HG02885 (cell line): ENCODE data around the gene PIK3CG.
"Not testable (repeated sequence)": the region's sequence is repeated elsewhere in the genome, so short reads cannot be mapped to it uniquely, and the experiment has no call there.

ENCODE experiments used
- ATAC-seq: cut with Tn5 transposase; IDR thresholded peaks from one replicate; pipeline ENCODE4 v1.9.1; 2021; ENCODE audit warnings: mild to moderate bottlenecking; ENCODE audit not compliant: unreplicated experiment, poor library complexity

PIK3CG gene

DNA sequence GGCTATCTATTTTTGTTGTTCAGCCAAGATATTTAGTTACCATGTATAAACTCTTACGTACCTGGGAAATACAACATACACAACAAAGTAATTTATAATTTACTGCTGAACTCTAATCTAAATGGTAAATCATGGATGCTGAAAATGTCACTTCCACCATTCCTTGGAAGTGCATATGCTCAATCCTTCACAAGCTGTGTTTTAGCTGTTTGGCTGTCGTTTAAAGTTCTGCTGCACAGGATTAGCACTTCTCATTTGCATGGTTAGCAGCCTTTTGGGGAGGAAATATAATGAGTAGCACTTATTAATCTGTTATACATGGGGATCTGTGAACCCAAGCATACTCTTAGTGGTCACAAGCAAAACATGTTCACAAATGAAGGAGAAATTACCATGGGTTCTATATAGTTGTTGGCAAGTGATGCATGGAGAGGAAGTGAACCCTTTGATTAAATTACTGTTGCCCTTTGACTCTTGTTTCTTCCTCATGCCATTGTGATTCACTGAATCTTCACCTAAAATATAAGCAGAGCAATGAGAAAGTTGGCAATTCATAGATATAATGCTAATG lies 18.5 kb downstream of the PIK3CG start:
- no peak for ATAC-seq

DNA sequence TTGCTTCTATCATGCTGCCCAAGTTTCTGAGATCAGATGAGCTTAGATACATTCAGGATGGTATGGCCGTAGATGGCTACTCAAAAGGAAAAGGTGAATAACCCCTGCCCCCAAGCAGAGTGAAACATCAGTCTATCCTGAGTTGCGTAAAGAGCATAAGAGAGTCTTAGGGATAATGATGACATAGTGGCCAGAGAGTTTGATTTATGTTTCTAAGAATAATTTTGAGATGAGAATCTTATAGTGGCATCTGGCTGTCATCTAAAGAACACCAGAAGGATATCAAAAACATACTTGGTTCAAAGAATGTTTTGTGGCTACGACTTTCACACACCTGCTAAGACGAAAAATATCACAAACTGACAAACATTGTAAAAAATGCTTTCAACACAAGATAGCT lies 20.6 kb downstream of the PIK3CG start:
- no peak for ATAC-seq

DNA sequence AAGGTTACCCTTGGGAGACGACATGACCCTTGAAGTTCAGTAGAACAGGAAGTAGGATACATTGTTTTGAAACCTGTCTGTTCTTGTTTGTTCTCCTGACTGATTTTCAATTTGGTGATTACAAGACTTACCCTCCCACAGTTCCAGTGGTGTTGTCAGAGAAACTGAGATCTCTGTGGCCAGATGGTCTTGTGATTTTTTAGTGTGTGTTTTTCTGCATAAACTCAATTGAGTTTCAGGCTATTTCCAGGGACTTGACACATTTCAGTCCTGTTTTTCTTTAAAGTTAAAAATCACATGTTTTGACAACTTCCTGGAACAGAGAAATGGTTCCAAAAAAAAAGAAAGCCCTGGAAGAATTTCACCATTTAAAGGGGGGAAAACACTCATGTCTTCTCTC lies 22.3 kb downstream of the PIK3CG start:
- peak; percentile 79 for ATAC-seq

DNA sequence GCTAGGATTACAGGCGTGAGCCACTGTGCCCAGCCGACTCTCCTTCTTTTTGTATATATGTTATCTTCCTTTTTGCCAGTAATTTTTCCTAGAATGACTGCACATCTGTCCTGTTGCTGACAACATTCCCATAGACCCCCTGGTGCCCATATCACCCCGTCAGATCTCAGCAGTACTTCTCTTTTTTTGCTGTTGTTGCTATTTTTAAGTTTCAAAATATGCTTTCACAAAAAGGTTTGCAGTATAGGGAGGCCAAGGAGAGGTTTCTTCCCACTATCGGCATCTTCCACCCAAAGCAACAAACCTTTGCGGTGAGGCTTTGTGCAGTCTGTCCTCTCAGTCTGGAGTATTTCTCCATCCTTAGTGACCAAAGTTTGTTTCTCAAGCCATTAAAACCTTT lies 23.1 kb downstream of the PIK3CG start:
- no peak for ATAC-seq

DNA sequence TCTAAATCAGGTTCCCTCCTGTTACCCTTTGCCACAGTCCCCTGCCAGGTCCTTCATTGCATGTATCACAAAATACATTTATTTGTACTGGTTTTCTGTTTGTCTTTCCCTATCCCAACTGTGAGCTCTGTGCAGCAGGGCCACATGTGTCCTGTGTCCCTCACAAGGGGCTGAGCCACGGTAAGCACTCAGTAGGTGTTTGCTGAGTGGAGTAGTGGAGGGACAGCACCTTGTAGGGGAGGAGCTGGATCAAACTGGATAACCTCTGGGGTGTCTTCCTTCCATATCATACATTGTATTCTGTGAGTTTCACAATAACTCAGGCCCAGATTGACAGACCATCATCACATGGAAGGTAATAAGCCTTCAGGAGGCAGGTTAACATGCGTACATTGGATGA lies 25.9 kb downstream of the PIK3CG start:
- ATAC-seq: no peak

DNA sequence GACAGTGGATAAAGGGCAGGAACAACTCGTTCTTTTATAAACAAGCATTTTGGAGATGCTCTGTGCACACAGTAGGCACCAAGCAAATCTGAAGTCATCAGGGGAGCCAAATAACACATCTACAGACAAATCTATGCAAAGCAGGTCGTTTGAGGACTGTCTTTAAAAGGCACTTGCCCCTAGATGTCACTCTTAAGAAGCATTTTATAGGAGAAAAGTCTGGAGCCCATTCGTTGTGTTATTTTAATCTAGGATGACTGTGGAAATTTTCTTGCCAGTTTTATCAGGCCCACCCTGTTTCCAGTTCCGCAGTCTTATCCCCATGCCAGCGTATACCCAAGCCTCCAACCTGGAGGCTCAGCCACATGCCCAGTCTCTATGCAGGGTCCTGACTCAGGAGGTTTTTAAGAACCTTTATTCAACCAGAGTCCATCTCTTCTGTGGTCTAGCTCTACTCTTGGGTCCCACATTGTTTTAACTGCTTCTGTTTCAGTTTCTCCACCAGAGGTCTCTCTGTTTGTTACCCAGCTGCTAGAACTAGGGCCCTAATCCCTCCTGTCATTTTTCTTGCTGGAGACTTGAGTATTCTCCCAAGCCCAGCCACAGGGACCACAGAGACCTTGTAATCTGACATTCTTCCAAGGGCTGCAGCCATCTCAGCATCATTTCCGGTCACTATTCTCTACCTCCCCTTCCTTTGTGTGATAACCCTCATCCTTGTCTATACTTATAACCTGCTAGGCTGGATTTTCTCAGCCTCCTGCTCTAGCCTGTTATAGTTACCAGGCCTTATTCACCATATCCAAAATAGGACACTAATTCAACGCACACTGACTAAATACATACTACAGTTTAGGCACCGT lies 26.7 kb downstream of the PIK3CG start:
- ATAC-seq: no peak

DNA sequence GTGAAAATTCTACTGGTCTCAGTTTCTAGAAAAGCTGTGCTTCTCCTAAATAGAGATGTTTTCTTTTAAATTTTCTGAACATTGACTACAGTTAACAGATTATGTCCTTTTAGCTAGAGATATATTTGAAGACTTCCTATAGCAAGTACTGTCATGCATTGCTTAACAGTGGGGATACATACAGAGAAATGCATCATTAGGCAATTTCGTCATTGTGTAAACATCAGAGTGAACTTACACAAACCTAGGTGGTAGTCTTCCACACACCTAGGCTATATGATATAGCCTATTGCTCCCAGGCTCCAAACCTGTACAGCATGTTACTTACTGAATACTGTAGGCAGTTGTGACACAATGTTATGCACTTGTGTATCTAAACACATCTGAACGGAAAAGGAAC lies 28.5 kb downstream of the PIK3CG start:
- no peak for ATAC-seq

DNA sequence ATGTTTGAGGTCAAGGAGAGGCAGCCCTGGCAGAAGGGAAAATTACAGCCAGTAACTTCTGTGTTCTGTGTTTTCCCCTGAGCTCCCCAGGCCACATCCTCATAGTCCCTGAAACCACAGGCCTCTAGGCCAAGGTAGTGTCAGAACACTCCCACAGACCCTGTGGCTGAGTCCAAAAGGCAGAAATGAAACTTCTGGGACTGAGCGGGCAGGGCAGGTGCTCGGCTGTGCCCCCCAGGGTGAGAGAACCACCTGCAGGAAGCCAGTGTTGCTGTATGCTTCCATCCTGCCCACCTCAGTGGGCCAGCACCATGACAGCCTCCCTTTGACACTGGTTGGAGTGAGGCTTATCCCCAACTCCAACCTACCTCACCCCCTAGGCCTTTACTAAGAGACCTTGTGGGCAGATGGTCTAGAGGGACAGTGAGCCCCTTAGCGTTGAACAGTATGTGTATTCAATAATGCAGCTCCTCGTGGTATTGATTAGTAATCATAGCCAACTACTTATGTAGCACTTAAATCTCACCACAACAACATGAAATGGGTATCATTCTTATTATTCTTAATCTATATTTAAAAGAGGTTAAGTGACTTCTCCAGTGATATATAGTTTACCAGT lies 30.3 kb downstream of the PIK3CG start:
- peak; percentile 94 for ATAC-seq

DNA sequence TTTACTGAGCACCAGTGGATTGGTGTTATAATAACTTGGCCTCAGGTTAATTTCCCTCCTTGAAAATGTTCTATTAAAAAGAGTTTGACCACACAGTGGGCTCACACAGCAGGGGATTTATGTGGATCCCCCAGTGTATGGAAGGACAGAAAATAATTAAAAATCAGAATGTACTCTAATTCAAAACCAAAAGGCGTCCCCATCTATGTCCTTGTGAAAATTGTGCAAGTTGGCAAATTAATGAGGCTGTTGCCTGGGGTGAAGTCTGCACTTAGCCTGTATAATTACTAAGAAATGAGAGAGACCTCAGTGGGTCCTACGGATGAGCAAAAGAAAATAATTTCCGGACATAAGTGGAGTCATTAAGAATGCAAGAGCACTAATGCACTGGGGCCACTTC lies 31.1 kb downstream of the PIK3CG start:
- ATAC-seq: no peak

DNA sequence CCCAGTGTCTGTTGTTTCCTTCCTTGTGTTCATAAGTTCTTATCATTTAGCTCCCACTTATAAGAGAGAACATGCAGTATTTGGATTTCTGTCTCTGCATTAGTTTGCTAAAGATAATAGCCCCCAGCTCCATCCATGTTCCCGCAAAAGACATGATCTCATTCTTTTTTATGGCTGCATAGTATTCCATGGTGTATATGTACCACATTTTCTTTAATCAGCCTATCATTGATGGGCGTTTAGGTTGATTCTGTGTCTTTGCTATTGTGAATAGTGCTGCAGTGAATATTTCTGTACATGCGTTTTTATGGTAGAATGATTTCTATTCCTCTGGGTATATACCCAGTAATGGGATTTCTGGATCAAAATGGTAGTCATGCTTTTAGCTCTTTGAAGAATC lies 32.5 kb downstream of the PIK3CG start:
- ATAC-seq: not testable (repeated sequence)

DNA sequence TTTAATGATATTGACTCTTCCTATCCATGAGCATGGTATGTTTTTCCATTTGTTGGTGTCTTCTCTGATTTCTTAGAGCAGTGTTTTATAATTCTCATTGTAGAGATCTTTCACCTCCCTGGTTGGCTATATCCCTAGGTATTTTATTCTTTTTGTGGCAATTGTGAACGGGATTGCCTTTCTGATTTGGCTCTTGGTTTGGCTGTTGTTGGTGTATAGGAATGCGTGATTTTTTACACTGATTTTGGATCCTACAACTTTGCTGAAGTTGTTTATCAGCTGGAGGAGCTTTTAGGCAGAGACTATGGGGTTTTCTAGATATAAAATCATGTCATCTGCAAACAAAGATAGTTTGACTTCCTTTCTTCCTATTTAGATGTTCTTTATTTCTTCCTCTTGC lies 33.9 kb downstream of the PIK3CG start:
- not testable (repeated sequence) for ATAC-seq

DNA sequence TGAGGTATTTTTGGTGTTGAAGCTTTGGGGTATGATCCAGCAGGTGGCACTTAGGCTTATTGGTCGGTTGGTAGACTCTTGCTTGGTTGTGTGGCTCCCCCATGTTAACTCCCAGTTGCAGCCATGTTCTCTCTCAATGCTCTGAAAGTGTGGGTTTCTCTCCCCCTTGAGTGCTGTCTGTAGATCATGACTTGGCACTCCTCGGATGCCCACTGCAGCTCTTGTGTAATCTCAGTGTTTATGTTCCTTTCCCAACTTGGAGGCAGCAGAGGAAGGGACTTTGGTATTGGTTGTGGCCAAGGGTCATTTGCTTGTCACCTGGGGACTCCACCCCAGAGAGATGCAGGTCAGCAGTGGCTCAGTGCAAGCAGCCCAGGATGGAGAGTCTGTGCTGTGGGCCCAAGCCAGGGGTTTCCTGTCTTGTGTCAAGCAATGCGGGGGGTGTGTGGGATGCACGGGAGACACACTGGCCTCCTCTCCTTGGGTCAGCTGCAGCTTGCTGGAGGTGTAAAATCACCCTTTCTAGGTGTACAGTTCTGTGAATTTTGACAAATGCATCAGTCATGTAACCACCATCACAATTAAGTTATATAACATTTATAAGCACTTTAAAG lies 36.9 kb downstream of the PIK3CG start:
- no peak for ATAC-seq

DNA sequence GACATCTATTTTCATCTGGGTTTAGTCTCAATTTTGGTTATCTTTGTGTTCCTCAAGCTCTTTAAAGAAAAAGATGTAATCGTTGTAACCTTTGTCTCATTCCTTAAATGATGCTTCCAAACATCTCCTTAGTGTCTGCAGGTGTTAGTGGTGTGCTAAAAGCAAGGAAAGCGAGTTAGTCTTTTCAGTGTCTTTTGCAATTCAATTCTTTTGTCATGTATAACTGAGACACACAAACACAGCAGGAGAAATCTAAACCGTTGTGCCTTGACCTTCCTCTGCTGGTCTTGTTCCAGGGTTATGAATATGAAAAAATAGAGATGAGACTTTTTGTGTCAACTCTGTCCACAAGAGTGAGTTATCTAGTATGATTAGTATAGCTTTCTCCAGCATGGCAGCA lies 40.7 kb downstream of the PIK3CG start:
- ATAC-seq: no peak

DNA sequence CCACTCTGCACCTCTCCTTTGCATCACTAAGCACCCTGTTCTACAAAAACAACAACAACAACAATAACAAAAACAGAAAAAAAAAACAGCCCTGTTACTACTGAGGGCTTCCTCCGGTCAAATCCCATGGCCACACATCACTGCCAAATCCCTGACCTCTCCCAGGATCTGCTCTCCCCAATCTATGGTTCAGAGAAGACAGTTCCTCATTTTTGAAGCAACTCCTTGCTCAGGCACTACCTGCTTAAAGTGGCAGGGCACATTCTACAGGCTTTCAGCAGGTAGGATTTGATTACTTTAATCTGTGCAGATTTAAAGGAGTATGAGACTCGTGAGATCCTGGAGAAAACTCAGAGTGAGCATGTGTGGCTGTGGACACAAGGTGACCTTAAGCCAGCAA lies 46.9 kb downstream of the PIK3CG start:
- no peak for ATAC-seq

DNA sequence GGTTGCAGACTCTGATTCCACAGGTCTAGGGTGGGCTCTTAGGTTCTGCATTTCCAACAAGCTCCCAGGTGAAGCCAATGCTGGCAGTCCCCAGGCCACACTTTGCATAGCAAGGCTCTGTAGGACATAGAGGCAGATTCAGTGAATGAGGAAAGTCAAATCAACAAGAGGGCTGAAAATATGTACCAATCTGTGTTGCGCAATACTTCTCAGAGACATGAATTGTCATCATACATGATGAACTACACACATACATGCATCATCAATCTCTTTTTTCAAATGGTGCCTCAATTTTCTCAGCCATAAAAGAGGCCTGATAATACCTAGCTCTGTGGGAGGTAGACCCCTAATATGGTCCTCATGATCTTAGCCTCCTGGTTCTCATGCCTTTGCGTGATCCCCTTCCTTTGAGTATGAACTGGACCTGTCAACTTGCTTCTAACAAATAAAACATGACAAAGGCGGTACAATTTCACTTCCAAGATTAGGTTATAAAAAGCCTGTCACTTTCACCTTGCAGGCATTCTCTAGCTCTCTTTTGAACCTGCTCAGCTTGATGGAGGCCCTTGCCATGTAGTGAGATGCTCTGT lies 49.0 kb downstream of the PIK3CG start:
- no peak for ATAC-seq

DNA sequence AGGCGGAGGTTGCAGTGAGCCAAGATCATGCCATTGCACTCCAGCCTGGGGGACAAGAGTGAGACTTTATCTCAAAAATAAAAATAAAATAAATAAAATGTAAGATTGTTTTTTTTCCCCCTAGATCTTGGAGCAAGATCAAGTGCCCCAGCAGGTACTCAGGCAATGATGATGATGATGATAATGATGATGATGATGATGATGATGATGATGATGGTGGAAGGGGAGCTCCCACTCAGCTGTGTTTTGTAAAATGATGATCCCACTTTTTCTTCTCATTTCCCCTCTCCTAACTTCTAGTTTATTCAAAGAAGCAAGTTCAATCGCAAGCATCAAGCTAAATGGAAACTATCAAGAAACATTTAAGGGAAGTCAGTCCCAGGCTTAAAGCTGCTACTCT lies 50.3 kb downstream of the PIK3CG start:
- no peak for ATAC-seq

DNA sequence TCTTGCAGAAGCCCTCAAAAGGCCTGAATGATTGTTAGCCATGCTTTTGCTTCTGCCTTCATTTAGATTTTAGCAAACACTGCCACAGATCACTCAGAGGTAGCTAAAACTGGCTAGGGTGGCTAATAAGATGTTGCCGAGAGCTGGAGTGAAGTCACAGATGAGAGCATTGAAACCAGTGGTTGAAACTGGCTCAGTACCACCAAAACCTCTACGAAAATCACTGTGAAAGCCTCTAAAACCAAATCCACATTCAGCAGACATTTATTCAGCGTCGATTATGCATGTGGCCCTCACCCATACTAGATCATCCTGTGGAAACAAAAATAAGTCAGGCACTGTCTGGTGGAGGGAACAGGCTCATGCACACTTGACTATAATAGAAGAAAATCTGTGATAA lies 50.8 kb downstream of the PIK3CG start:
- peak; percentile 98 for ATAC-seq

DNA sequence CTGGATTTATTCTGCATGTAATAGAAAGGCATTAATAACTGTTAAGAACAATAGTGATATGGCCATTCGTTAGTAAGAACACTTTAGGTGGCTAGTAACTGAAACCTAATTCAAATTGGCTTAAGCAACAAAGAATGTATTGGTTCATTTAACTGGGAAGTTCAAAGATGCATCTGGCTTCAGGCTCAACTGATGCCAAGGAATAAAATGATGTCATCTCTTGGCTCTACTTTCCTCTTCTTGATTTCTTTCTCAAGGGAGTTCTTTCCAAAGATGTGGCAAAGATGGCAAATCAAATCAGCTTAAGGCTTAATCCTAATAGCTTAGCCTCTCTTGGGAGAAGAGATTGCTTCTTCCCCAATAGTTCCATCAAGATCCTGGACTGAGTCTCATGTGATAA lies 51.6 kb downstream of the PIK3CG start:
- no peak for ATAC-seq

DNA sequence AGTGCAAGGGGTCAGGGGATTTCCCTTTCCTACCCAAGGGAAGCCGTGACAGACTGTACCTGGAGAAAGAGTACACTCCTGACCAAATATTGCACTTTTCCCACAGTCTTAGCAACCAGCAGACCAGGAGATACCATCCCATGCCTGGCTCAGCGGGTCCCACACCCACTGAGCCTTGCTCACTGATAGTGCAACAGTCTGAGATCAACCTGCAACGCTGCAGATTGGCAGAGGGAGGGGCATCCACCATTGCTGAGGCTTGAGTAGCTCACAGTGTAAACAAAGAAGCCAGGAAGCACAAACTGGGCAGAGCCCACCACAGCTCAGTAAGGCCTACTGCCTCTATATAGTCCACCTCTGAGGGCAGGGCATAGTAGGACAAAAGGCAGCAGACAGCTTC lies 53.9 kb downstream of the PIK3CG start:
- ATAC-seq: no peak

DNA sequence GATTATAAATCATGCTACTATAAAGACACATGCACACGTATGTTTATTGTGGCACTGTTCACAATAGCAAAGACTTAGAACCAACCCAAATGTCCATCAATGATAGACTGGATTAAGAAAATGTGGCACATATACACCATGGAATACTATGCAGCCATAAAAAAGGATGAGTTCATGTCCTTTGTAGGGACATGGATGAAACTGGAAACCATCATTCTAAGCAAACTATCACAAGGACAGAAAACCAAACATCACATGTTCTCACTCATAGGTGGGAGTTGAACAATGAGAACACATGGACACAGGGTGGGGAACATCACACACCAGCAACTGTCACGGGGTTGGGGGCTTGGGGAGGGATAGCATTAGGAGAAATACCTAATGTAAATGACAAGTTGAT lies 59.4 kb downstream of the PIK3CG start:
- not testable (repeated sequence) for ATAC-seq

DNA sequence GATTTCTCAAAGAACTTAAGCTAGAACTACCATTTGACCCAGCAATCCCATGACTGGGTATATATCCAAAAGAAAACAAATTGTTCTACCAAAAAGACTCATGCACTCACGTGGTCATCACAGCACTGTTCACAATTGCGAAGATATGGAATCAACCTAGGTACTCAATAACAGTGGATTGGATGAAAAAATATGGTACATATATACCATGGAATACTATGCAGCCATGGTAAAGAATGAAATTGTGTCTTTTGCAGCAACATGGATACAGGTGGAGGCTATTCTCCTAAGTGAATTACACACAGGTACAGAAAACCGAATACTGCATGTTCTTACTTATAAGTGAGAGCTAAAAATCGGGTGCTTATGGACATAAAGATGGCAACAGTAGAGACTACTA lies 61.8 kb downstream of the PIK3CG start:
- ATAC-seq: no peak
